Testis (tissue), 2 donors: ENCODE results near the gene SASH1.

Source experiments
- POLR2A ChIP-seq: fragments of 450-650 bp; IDR thresholded peaks from one replicate; pipeline ENCODE4 v1.6.1; 2017; ENCODE audit warnings: antibody characterized with exemption, mild to moderate bottlenecking, moderate library complexity
- TF ChIP-seq, protein P1 (sequence below), 3 experiments: fragments of 450-650 bp in 2 of 3; fragments of 200-600 bp in 1 of 3; sonication (generic) in 1 of 3; IDR thresholded peaks; one replicate each; pipeline ENCODE4 v1.5.1; 2016 to 2019; ENCODE audit warnings: antibody characterized with exemption in 3 of 3, mild to moderate bottlenecking in 2 of 3, moderate library complexity in 1 of 3

DNA sequence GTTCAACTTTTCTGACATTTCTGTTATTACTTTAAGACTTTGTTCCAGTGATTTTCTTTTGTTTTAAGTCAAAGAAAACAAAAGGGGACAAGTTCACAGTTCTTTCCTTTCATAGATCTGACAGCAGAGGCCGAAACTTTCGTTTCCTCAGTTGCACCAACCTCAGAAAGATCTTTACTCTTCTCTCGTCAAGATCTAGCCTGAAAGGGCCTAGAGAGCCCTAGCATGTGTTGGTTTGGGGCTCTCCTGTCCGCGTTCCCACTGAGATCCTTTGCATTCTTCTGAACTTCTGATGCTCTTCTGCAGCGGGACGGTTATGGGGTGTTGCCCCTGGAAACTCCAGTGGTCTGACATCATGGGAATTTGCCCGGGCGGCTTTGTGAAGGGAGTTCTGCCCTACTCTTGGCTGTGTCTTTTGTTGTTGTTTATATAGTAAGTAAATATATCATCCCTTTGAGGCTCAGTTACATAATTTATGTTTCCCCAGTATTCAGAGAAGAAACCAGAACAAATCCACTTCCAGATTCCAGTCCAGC lies 129.1 kb downstream of the SASH1 start:
- TF ChIP-seq, protein P1, sequence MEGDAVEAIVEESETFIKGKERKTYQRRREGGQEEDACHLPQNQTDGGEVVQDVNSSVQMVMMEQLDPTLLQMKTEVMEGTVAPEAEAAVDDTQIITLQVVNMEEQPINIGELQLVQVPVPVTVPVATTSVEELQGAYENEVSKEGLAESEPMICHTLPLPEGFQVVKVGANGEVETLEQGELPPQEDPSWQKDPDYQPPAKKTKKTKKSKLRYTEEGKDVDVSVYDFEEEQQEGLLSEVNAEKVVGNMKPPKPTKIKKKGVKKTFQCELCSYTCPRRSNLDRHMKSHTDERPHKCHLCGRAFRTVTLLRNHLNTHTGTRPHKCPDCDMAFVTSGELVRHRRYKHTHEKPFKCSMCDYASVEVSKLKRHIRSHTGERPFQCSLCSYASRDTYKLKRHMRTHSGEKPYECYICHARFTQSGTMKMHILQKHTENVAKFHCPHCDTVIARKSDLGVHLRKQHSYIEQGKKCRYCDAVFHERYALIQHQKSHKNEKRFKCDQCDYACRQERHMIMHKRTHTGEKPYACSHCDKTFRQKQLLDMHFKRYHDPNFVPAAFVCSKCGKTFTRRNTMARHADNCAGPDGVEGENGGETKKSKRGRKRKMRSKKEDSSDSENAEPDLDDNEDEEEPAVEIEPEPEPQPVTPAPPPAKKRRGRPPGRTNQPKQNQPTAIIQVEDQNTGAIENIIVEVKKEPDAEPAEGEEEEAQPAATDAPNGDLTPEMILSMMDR (IDR thresholded peaks at IDR 0.05) = no peak
- TF ChIP-seq POLR2A = no peak
